ENCODE results near the gene MAD1L1.

MAD1L1 gene

DNA sequence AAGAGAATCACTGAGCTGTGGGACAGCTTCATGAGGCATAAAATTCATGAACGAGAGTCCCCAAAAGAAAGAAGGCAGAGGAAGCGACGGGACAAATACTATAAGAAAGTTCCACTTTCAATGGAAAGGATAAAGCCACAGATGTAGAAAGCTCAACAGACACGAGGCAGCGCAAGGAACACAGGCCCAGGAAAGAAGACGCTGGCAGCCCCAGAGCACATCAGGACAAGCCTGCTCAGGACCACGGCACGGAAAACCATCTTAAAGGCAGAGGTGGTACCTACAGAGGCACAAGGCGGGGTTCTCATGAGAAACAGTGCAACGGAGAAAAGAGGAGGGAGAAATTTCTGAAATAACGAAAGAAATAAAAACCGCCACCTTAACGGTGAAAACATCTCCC lies 273.4 kb downstream of the MAD1L1 start:
- DNase-seq (ENCODE audit: low spot score) (no peak), FAIRE-seq (no peak)

DNA sequence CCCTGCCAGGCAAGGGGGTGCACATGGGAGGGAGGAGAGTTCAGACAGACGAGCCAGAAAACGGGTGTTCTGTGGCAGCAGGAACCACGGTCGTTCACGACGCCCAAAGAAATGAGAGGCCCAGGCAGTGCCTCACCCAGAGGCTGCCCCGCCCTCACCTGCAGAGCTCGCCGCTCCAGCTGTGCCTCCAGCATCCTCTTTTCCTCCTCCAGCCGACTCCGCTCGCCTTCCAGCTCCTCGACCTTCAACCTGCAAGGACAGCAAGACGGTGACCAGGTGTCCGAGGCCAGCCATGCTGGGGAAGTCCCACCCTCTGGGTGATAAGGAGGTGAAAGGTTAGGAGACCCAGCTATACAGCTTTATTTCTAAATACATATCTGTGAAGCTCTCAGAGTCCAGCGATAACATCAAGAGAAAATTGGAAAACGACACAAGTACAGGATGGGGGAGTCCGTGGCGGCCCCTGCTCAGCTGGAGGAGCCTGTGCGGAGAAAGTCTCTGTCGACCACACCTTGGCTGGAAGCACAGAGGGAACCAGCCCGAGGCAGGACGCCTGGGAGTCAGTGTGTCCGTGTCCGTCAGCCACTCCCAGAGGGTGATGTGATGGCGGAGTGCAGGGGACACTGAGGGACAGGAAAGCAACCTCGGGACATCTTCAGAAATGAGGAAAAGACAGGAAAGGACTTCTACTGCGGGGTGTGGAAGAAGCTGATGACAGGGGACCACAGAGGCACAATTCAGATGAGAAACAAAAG lies 275.1 kb downstream of the MAD1L1 start:
- FAIRE-seq (peak; percentile 53), DNase-seq (ENCODE audit: low spot score) (no peak)

DNA sequence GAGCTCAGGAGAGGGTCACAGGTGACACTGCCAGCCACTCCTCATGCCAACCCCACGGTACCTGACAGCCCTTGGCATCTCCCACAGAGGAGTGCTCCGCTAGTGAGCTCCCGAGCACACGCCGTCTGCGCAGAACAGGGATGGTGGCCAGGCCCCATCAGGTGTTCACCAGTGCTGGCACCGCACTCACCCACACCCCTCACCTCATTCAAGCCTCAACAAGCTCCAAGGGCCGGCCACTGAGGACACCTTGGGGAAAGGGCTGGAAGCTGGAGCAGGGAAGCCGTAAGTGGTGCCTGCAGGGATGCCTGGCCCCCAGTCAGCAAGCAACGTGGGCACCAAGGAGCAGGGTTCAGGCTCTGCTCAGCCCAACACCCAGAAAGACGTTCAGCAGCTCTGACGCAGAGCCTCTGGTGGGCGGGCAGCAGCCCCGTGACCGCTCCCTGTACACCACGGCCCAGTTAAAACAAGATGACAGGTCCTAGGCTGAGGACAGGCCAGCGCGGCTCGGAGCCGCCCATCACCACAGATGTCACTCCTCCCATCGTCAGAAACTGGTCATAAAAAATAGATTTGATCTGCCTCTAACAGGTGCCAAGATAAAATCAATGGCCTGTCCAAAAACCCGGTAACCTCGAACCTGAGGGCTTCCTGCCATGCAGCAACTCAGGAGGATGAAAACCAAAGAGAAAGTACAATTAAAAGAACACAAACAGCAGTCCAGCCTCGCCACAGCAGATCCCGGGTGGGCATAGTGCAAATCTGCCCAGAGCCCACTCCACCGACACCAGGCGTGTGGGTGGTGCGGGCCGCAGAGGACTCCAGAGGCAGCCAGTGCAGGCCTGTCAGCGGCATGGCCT lies 275.9 kb downstream of the MAD1L1 start:
- DNase-seq (ENCODE audit: low spot score), result no peak
- no peak for FAIRE-seq

DNA sequence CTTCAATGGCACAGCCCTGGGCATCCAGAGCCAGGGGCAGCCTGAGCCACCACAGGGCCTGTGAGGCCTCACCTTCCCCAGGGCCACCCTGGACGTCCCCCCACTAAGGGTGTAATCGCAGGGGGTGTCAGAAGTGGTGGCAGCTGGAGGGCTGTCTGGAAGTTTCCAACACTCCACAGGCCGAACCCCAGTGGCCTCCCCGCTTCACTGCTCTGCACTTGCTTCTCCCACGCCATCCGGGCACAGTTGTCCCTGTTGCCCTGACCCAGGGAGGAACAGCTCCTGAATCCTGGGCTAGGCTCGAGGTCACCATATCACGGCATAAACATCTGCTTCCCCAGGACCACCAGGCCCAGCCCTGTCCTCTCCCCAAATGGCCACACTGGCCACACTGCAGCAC lies 276.6 kb downstream of the MAD1L1 start:
- DNase-seq (ENCODE audit: low spot score) (no peak), FAIRE-seq (peak; percentile 93)

DNA sequence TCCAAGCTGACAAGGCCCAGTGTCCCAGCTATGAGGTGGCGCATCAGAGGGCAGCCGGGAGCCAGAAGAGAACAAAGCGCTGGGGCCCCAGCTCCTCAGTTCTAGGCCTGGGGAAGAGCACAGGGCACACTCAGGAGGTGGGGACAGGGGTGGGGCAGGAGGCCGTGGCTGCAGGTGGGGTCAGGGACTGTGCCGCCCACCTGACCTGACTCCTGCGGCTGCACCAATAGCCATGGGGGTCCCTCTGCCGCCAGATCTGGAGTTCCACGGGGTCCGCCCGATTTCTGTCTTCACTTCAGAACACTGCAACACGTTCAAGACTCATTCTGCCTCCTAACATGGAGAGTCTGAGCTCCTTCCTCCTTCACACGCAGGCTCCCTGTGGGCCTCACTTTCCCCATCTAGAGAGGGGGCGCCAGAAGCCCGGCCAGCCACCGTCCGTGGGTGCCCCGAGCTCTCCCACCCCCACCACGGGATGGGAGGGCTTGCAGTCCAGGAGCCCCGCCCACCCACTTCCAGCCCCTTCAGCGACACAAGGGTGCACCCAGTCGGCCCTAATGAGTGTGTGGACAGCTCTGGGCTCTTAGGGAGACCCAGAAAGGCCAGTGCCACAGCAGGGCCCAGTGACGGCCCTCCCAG lies 278.3 kb downstream of the MAD1L1 start:
- no peak for DNase-seq (ENCODE audit: low spot score)
- FAIRE-seq, result no peak

DNA sequence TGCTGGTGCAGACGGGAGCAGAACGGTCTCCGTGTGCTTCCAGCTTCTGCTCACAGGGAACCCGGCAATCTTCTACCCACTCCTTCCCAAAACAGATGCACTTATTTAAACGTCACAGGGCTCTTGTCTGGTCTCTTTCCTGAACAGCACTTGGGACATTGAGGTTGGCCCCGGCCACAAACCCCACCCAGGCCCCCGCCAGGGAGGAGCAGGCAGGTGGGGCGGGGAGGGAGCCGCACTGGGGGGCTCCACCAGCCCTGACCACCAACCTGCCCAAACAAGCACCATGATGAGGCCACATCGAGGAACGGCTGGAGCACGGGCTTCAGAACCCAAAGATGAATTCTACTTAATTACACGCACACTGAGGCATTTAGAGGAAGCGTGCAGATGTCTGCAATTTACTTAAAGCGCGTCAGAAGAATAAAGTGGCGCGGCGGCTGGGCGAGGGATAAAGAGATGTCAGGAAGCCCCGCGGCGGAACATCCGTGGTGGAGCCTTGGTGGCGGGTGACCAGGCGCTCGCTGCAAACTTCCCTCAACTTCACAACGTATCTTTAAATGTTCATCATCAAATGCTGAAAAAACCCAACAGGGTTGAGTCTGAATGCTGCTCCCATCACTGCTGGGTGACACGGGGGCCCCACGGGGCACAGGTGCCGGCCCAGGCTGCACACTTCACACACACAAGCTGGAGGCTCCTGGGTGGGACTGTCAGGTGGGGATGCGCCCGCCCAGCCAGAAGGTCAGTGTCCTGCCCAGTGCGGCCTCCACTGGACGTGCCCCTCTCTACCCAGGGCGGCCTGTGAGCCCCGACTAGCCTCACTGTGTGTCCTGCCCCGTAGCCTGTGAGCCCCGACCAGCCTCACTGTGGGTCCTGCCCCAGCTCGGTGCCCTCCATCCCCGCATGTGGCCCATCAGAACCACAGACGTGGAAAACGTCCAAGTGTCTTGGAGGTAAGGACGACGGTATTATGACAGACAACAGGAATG lies 279.2 kb downstream of the MAD1L1 start:
- no peak for DNase-seq (ENCODE audit: low spot score)
- FAIRE-seq, result peak; percentile 86

DNA sequence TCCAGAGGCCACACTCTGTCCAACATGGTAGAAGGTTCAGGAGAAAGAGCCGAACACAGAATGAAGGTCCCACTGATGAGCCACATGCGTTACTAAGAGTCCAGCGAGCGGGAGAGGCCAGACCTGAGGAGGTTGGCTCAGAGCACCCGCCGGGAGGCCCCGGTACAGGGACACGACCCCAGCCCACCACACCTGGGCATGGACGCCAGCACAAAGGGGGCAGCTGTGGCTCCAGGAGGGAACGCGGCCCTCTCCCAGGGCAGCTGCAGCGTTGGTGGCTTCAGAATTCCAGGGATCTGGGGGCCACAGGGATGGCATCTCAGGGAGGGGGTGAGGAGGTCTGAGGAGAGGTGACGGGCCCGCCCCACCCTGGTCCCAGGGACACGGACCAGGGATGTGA lies 280.0 kb downstream of the MAD1L1 start:
- FAIRE-seq (peak; percentile 70), DNase-seq (ENCODE audit: low spot score) (no peak)

DNA sequence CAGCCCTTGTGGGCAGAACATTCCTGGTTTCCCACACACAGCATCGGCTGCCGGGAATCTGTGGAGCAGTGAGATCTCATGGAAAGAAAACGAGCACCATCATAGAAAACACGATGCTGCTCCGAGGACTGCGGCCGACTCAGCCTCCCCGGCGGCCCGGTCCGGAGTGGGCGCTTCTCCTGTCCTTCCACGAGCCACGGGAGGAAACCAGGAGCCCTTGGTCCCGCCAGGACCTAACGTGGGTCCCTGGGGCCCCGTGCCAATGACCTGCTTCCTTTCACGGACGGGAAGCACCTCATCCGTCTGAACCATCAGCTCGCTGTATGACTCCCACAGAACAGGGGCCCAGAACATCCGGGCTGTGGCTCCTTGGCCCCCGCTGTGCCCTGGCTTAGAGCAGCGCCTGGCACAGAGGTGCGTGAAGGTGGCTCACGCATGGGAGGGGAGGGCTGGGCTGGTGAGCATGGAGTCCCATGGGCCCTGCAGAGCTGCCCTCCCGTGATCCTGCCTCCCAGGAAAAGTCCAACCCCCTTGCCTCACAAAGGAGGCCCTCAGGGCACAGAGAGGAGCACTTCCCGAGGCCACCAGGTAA lies 280.5 kb downstream of the MAD1L1 start:
- FAIRE-seq, result no peak
- no peak for DNase-seq (ENCODE audit: low spot score)

DNA sequence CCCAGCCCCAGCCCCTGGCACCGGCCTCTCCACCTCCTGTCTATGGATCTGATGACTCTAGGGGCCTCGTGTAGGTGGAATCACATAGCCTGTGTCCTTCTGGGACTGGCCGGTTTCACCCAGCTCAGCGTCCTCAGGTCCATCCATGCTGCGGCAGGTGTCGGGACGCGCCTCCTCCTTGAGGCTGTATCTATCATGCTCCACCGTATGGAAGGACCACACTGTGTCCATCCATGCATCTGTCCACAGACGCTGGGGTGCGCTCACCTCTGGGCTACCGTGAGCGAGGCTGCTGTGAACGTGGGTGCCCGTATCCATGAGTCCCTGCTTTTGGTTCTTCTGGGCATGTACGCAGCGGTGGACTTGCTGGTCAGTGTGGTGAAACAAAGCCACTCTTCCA lies 281.1 kb downstream of the MAD1L1 start:
- FAIRE-seq (no peak), DNase-seq (ENCODE audit: low spot score) (no peak)

DNA sequence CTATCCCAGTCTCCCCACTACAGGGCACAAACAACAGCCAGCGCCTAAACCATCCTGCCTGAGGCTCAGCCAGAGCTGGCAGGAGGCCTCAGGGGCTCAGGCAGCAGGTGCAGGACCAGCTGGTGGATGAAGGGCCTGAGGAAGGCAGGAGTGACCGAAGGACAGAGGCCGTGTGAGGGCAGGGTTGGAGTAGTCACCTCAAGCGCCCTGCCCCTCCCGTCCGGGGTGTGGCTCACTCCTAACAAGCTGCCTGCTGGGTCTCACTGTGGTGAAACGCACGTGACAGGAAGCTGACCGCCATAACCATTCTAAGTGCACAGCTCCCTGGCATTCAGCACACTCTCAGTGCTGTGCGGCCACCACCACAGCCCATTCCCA lies 281.6 kb downstream of the MAD1L1 start:
- no peak for FAIRE-seq
- no peak for DNase-seq (ENCODE audit: low spot score)

DNA sequence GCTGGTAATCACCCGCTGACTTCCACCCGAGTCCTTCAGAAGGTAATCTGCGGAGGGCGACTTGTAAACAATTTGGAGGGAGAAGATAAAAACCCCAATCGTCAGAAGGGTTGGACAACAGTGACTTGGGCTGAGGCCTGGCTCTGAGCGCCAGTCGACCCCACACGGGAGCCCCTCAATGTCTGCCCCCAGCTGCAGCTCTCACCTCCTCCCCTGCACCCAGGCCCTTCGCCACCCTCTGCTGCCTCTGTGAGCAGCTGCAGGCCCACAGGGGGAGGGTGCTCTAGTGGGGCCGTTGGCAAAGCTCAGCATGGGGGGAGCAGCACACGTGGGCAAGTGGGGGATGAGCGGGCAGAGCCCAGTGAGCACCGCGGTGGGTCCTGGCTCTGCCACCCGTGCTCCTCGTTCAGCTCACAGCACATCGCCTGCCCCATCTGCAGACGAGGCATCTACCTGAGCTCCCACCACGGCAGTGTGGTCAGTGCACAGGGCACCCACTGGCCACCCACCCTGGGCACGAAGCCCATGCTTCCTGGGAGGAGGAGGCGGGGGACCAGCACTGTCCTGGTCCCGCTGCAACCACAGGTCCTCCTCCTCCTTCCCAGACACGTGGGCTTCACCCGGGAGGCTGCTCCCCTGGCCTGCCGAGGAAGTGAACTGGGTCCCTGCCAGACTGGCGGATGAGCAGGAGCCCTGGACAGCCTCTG lies 282.1 kb downstream of the MAD1L1 start:
- DNase-seq (ENCODE audit: low spot score) (no peak), FAIRE-seq (peak; percentile 97)

DNA sequence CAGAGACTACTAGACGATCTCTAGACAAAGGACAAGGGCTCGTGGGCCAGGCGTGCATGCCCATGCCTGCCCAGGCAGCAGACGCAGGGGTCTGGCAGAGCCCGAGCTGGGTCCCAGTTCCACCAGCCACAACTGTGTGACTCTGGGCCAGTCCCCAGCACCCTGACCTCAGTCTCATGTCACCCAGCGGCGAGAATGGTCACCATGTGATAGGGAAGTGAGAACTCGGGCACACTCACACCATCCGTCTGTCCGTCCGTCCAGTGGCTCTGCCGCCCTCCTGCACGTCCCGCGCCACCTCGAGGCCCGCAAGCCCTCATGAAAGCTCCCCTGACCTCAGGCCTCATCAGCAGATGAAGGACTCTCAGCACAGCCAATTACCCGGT lies 282.7 kb downstream of the MAD1L1 start:
- peak; percentile 74 for FAIRE-seq

DNA sequence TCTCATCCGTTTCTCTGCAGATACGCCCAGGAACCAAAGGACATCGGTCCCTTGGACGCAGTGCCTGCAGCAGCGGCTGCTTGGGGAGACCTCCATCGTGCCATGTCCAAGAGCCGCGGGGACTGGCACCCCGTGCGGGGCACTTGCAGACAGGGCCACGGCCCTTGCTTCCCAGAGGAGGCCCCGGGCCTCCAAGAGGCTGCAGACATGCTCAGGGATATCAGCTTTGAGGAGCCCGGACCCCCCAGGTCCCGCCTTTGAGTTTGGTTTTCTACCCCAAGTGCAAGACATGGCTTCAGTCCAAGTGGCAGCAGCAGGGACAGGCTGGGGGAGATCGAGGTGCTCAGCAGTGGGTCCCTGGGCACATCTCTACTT lies 283.1 kb downstream of the MAD1L1 start:
- no peak for DNase-seq (ENCODE audit: low spot score)
- no peak for FAIRE-seq

More for the DNA sequence above, 282.7 kb downstream of the MAD1L1 start:
- no peak for DNase-seq (ENCODE audit: low spot score)

DNA sequence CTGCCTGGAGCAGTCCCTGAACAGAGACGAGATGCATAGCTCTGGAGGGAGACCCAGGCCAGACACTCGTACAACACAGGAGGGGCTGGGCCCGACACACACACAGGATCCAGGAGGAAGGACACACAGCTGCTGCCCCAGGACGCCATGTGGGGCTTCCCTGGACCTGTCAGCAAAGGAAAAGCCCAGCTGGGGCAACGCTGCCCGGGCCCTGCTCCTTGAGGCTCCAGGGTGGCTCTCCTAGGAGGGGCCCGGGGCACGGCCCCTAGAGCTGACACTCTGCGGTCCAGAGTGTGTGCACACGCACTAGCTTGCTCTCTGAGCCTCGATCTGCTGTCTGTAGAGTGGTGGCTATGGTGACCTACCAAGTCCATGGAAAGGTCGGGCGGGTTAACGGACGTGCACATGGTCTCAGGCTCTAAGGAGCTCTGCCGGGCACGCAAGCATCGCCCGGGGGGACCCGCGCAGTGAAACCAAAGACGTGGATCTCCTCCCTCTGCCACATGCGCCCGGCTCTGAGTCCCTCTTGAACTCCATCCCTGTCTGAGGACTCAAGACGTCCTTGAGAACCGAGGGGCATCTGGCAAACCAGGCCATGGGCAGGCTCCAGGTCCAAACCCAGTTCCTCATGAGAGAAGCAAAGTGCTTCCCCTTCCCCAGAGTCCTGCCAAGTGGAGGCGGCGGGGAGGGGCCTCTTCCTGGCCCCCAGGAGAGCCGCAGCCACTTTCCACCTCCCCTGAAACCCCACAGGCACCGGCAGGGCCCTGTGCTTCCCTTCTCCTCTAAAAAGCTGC lies 283.7 kb downstream of the MAD1L1 start:
- no peak for DNase-seq (ENCODE audit: low spot score)

DNA sequence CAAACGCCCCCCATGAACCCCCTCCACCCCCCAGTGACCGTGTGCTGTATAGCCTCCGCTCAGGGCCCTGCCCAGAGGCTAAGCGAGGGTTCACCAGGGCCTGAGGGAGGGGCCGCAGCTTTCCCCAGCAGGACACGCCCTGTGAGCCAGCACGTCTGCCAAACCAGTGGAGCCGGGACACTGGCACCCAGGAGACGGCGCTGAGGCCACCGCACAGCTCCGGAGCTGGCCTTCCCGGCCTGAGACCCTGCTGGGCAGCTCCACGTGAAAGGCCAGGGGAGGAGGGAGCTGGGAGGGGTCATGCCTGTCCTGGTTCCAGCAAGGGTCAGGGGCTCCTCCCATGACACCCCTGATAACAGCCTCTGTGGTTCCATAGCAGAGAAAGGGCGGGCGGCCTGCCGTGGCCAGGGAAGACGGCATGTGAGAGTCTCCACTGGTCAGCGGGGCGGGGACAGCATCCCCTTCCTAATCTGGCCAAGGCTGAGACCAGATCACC lies 284.4 kb downstream of the MAD1L1 start:
- FAIRE-seq, result no peak
- no peak for DNase-seq (ENCODE audit: low spot score)

More for the DNA sequence above, 283.7 kb downstream of the MAD1L1 start:
- FAIRE-seq, result peak; percentile 98

DNA sequence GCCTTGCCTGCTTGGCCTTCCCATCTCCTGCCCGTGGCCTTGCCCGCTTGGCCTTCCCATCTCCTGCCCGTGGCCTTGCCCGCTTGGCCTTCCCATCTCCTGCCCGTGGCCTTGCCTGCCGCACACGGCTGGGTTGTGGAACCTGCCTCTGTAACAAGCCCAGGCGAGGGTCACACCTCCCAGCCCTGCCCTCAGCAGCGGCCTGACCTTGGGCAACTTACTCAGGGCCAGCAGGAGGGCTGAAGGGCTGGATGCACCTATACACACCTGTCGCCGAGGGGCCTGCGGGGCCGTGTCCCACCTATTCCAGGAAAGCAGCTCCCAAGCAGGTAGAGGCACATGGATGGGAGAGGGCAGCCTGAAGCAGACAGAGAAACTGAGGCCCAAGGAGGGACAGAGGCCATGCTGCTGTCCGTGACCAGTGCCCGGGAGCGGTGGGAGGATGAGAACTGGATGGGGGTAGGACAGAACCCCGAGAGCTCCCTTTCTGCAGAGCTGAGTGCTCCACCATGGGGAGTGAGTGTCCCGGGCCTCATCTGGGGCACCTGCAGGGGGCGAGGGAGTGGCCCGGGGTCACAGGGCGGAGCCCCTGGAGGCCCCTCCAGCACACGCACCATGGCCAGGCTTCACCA lies 285.0 kb downstream of the MAD1L1 start:
- FAIRE-seq (peak; percentile 98), DNase-seq (ENCODE audit: low spot score) (no peak)

DNA sequence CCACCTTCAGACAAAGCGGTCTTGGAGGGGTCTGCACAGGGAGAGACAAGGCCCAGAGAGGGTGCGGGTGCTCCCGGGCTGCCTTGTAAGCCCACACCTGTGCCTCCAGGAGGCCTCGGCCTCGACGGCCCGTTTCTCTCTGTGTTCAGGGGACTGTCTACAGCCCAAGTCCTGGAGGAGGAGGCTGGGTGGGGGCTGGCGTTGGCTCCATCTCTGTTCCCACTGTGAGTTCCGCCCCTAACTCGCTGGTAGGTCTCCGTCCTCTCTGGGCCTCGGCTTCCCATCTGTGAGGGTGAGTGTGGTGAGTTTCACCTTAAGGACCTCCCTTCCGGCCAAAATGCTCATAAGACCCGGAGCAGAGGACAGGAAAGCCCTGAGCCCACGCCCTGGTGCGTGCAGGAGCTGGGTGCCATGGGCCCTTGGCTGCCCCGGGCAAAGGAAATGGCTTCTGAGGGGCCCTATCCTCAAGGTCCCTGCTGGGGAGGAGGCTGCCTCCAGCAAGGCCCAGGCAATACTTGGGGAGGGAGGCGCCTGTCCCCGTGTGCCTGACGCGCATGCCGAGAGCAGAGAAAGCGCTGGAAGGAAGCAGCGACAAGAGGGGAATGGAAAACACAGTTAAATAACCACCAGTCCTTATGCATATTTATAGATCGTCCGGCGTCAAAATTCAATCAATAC lies 285.8 kb downstream of the MAD1L1 start:
- no peak for FAIRE-seq
- DNase-seq (ENCODE audit: low spot score), result no peak

All from urothelium cell line (cell line).